Measurements from ENCODE around the gene BTK.
A peak's percentile ranks its signal among the peaks of the same experiment; 100 is the strongest.

The BTK gene

DNA sequence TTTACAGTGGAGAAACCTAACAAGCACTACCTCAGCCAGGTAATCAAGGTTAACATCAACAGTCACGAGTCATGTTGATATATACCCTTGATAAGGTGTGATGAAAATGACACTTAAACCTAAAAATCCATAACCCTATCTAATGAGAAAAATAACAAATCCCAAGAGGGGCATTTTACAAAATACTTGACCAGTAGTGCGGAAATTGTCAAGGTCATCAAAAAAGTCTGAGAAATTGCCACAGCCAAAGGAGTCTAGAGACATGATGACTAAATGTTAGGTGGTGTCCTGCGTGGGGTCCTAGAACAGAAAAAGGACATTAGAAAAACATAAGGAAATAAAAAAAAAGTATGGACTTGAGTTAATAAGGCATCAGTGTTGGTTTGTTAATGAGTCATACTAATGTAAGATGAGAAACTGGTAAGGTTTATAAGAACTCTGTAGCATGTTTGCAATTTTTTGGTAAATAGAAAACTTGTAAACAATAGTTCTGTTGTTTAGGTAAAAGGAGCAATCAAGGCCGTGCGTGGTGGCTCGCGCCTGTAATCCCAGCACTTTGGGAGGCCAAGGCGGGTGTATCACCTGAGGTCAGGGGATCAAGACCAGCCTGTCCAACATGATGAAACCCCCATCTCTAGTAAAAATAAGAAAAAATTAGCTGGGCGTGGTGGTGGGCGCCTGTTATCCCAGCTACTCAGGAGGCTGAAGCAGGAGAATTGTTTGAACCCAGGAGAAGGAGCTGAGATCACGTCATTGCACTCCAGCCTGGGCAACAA, 7.7 kb upstream of the BTK start:
- DNase-seq = no peak

DNA sequence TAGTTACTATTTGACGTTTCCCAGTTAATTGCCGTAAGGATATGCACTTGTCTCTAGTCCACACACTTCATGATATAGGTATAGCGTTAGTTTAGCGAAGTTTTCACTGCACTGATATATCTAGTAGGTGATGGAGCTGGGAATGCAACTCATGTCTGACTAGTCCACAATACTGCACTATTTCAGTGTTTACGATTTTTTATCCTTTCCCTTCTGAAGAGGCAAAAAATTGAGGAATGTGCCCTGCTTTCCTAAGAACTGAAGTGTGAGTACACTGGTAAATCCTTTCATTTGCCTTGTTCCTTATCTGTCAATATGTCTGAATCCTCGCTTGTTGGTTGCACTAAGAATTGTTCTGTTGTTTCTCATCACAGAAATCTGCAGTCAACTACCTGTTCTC, 5.8 kb upstream of the BTK start:
- no peak for DNase-seq

DNA sequence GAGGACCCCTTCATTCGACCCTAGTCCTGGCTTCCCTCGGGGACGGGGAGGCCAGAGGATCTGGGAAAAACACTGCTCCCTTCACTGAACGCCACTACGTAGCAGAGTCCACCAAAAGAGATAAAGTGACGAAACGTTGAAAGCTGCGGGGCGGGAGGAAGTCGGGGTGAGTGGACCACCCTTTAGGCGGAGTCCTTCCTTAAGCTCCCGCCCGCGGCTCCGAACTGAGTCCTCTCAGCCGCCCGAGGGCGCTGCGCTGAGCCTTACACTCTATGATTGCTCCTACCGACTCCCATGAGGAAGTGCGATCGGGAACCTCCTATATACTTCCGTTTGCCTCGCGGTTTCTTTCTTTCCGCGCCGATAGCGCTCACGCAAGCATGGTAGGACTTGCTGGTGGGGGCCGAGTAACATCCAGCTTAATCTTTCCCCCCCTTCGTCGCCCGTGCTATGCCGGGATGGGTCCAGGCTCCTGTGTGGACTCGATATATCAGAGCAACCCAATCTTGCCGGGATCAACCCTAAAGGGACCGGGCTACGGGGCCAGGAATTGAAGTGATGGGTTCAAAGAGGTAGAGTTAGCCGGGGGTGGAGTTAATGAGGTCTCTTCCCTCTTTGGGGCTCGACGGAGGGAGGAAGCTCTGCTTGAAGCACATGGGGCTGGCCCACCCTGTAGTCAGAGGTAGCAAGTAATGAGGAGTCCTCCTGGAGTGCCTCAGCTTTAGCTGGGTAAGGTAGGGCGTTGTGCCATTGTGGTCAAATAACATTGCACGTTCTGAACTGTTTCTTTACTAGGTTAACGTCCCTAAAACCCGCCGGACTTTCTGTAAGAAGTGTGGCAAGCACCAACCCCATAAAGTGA, 4.9 kb upstream of the BTK start, which contains the start of gene RPL36A:
RPL36A (plus strand) TSS at position 348 of the 862 bp plus-strand sequence; CDS start at position 381, 33 bp downstream.
- DNase-seq = peak; percentile 74 to 93

DNA sequence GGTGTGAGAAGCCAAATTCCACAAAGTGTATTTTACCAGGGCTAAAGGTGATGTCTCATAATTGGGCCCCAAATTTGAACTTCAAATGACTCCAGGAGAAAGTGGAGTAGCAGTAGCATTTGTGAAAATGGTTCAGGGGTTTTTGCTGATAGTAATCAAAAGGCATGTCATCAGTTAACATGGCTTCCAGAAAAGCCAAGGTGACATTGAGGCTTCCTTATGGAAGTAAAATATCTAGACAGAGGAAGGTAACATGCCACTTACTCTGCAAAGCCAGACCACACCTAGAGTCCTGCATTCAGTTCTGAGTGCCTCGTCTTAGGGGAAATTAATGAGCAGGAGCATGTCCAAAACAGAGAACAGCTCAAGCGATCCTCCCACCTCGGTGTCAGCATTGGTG, 2.6 kb upstream of the BTK start:
- no peak for DNase-seq

DNA sequence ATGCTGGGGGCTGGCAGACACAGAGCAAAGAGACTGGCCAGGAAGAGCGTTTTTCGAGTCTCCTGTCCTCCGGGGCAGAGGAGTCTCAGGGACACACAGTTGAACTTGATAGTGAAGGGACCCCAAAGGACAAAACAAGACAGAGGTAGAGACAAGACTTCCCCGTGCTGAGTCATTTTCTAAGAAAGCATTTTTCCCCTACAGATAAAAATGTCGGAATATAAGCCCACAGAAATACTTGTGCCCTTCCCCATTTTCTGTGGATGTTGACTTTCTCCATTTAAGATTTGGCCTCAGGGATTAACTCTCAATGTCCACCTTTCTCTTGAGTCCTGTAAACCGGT, 523 bp upstream of the BTK start:
- DNase-seq = no peak

DNA sequence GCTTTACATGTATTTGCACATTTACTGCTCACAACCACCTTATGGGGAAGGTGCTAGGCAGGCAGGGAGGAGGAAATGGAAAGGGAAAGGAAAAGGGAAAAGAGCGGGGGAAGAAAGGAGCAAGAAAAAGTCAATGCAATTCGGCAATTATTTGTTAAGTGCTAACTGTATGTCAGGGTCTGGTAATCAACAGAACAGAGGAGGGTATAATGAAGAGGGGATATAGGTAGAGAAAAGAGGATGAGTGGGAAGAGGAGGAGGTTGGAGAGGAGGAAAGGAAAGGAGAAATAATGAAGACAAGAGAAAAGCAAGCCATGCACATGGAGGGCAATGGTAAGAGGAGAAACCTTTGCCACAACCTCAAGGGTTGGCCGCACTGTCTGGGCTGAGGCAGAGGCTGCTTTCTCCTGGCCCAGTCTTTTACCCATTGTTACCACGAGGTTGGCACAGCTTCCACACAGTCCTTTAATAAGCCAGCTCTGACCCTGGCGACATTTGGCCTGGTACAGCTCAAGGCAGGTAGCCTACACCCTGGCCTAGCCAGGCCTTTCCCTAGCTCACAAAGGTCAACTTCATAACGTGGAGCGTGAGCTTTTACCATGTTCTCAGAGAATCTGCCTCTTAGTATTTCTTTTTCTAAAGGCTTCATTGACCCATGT, 836 bp downstream of the BTK start:
- DNase-seq = no peak

DNA sequence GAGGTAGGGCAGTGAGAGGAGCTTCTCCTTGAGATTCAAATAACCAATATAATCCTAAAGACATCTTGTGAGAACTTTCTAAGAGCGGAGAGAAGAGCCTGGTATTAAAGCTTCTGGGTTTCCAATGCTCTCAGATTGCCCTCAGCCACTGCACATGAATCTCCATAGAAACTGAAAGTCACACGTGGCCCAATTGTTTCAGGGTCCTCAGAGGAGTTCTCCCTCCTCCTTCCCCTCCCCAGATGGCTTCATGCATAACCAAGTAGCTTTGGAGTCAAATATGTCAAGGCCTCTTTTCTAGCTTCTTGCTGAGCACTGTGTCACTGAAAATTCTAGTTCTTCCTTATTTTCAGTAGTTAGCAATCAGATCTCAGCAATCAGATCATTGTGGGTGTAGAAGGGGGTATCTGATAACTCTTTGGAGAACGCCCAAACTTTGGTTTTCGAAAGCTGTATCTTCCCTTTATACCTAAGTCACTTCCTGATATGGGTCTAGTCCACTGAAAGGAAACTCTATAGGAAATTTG, 2.2 kb downstream of the BTK start:
- no peak for DNase-seq

DNA sequence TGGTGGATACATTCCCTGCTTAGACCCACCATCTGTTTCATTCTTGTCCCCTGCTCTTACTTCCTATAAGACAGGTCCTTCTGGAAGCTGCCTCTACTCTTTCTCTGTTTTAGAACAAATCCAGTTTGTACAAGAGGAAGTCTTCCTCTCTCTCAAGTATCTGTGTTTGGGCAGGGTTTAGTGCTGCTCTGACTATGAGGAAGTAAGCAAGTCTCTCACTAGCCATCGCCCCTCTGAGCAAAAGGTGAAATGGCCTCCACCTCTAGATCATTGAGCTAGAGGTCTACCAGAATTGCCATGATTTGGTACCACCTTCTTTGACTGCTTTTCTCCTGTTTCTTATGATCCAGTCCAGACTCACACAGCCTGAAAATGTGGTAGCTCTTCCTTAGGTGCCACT, 8.4 kb downstream of the BTK start:
- no peak for DNase-seq

DNA sequence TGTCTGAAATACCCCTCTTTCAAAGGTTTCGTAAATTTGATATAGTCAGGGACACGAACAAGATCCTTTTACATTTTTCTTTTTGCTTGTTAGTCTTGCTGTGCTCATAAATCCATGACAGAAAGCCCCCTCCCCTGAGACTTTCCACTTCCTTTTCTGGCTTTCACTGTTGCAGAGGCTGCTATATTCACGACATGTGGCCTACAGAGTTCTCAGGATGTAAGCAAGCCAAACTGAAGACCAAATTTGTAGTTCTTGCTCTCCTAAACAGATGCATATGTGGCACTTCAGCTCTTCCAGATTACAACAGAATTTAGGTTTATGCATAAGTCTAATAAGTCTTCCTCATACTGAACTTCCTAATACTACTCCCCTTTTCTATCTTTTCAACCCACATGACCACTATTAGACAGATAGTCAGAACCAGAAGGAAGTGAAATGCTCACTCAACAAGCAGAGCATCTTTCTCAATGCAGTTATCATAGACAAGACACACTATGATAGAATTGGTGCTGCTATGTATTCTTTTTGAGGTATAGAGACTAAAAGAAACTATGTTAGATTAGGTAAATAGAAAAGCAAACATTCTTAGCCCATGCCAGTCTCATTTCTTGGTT, 15.0 kb downstream of the BTK start:
- no peak for DNase-seq

DNA sequence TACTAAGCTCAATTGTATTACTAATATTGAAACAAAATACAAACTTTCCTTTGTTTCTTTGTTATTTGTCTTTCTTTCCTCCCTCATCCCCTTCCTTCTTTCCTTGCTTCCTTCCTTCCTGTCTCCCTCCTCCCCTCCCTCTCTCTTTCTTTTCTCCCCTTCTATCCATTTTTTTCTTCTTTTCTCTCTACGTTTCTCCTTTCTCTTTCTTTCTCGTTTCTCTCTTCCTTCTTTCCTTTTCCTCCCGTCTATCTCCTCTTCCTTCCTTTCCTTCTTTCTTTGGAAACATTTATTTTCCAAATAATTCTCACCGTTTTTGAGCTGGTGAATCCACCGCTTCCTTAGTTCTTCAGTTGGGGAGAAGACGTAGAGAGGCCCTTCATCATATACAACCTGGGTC, 16.3 kb downstream of the BTK start:
- no peak for DNase-seq

DNA sequence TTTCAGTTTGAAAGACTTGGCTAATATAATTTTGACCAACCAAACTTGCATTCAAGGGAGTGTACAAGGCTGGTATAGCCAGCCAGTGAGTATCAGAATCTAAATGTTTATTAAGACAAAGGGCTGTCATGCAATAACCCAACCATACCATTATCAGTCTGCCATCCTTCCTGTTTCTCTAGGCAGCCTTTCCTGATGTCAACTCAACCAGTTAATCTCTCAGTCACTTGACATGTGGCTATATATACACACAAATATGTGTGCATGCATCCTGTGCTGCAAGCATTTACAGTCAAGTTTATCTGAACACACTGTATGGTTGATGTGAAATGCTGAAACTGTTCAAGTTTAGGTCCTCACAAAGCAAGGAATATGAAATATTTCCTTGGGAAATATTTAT, 17.2 kb downstream of the BTK start:
- no peak for DNase-seq

DNA sequence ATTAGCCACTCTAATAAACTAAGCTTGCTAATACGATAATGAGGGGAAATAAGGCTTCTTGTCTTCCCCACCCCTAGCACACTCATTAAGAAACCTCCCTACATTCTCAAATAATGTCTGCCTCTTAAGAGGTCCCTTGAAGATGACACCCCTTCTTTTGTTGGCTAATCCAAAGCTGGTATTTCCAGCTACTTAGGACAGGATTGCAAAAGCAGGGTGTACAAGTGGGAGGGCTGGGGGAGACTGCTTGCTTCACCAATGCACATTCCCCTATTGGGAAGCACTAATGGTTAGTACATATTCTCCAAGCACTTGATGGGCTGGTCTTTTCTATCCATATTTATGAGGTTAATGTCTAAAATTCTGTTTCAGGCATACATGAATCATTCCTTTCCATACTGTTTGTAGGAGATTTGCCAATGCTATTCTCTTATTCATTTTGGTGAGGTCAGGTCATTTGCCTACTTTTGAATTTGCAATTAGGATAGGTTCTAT, 20.6 kb downstream of the BTK start:
- no peak for DNase-seq

DNA sequence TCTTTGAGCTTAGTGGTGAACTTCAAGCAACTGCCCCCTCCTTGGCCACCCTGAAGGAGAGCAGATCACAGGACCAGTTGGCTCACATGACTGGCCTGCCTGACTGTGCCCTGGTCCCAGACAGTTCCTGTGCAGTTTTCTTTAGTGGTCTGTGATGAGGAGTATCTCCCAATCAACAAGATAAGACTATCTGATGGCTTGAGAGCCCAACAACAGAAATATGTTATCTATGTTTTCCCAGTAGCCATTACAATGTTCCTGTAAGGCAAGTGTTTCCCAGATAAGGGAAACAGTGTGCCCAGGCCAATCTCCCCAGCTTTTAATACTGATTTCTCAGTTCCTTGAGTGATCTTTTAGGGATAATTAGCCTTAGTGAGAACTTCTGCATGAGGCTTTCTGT, 23.2 kb downstream of the BTK start:
- no peak for DNase-seq

DNA sequence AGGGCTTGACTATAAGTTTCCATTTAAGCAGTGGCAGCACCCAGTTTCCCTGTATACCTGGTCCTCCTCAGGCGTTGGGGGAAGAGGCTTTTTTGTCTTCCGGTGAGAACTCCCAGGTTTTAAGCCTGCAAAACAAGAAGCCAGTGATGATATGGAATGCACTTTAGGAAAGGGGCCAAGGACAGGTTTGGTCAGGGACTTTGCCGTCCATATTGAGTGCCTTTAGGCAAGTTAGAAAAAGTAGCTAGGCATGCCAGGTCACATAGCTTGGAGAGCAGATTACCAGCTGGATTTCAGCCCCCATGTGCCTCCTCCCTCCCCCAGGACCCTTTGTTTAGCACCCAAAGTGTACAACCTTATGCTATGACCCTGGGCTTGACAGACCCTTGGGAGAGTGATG, 23.9 kb downstream of the BTK start:
- no peak for DNase-seq

DNA sequence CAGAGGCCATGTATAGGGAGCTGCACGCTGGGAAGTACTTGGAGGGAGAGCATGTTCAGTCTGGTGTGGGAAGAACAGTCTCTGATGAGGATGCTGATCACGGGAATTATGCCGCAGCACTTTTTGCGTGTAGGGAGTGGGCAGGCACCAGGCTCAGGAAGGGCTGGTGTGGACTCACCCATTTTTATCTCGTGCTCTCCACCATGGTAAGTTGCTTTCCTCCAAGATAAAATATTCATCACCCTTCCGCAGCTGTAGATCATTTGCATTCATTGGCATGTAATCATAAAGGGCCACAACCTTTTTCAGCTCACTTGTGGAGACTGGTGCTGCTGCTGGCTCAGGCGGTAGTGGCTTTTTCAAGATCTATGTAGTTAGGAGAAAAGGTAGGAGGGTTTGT, 25.6 kb downstream of the BTK start:
- DNase-seq = no peak

DNA sequence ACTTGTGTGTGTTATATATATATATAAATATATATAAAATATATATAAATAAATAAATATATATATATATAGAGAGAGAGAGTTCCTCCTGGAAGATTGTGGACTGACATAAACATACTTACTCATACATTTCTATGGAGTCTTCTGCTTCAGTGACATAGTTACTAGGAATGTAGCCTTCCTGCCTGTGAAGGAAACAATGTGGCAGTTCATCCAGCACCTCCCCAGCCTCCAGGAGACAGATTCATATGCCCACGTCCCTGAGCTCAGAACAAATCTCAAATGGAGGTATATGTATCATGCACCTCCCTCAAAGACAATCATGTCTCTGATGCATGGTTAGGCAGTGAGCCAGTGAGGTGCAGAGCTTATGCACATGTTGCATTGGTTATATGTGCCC, 26.0 kb downstream of the BTK start:
- DNase-seq = no peak

DNA sequence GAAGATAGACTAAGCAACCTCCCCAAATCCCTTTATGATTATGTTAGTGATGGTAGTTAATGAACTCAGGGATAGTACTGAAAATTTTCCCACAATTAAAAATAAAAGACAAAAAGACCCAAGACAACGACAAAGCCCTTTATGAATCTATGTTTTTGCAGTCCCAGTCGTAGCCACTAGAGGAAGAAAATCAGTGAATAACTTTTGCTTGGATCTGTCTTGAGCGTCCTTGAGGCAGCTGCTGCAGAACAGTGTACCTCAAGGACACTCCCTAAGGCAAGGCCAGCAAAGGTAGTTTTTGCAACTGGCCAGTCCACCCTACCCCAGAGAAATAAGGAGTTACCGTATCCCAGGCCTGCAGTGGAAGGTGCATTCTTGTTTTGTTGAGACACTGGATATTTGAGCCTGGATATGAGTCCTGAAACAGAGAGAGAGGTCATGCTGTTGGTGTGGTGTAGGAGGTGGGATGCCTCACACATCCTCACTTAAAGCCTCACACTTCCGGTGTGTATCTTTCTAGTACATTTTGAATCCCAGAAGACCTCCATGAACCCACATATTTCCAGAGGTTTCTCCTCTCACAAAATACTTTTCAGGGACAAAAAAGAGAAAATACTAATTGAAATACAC, 28.7 kb downstream of the BTK start:
- peak in 1 of 2 experiments; percentile 27 for DNase-seq

DNA sequence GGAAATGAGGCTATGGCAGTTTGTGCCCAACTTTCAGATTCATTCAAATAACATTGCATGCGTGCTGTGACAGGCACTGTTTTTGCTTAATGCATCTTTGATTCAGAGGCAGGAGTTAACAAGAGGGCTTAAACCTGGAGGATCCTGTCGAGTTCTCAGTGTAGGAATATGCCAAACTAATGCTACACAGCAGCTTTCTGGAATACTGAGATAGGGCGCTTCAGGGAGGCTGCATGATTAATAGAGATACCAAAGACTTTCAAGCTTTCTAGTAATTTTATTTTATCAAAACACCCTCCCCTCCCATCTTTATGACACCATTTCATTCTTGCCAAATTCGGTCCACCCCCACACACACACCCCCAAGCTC, 36.8 kb downstream of the BTK start:
- no peak for DNase-seq

DNA sequence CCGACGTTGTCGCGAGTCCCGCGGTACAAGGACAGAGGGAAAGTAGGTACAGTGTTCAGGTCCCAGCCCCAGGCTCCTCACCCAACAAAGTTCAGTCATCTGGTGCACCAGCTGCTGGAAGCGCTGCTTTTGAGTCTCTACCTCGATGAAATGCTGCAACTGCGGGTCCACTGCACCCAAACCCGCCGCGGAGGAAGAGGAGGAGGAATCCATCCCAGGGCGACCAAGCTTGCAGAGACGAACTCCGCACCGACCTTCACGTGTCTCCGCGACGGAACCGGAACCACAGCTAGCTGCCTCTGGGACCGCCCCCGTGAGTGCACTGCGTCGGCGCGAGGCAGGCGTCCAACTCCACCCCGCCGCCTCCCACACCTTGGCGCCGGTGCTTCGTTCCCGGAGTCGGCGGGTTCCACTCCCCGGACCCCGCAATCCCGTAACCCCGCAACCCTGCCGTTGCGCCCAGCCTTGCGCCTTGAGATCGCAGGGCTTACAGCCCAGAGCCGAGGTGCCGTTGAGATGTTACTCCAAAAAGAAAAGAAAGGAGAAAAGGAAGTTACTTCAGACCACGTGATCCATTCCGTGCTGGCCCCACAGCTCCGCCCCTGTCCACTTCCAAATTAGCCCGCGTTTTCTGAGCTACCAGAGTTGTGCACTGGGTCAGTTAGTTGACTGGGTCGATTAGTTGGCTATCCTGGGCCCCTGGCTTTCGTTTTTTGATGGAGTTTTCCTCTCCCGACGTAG, 37.4 kb downstream of the BTK start, which contains the start of gene TIMM8A:
TIMM8A (minus strand) TSS at position 291 of the 741 bp plus-strand sequence; CDS start at position 213, 78 bp downstream.
- peak; percentile 64 to 69 for DNase-seq

DNA sequence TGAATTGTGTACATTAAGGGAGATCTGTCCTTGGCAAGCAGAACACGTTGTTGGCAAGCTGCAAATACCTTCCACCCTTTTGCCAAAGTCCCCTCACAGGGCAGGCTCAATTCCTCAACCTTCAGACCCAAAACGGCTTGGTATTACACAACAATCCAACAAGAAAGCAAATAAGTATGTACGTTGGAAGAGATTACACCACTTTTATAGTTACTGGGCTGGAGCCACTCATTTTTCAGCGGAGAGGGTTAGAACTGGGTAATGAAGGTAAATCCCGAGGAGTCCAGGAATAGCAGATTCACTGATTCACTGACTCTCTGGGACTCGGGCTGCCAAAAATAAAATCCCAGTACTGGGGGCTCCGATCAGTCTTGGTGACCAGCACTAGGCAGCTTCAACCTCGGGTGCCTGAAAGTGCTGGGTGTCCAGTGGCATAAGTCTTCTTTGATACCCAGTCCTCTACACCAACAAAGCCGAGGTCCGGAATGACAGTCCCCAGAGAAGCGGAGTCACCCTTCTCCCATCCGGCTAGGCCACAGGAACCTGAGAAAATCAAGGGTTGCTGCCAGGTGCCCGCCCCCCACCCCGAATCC, 38.0 kb downstream of the BTK start:
- no peak for DNase-seq

DNA sequence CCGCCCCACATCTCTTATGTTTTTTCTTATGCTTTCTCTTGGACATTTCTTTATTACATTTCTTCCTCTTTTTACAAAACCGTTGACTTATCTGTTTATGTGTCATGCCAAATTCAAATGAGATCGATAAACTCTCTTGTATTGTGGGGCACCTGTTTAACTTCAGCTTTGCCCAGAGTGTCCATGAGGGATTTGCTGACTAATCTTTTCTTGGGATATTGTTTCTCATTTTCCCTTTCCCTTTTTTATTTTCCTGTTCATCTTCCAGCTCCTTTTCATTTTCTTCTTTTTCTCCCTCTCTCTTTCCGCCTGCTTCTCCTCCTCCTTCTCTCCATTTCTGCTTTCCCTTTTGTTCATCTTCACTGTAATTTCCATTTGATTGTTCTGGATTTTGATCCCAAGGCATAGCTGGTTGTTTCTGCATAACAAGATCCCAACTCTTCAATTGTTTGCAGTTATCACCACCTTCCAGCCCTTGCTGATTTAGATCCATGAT, 48.2 kb downstream of the BTK start:
- no peak for DNase-seq

Measured in NCI-H446 (cell line).